T-helper 2 cell (primary cell): ENCODE measurements around the gene TSPY1.
"Not testable (repeated sequence)": the region's sequence is repeated elsewhere in the genome, so short reads cannot be mapped to it uniquely, and the experiment has no call there.

Experiments
- DNase-seq, 5 experiments: peaks; one replicate each; pipeline versions ENCODE4 v3.0.0 to v3.0.0-alpha.2; 2012 to 2022
- total RNA-seq, 2 donors: gene quantifications; one replicate each; lab custom pipeline; 2026; lab: John Stamatoyannopoulos, UW

TSPY1 gene
- total RNA-seq = 0 reads per million in 2 donors

GRCh38 chrY:9466655-9467054, at the start of gene TSPY1:
TSS of gene TSPY1 (plus strand) at chrY:9466955. CDS start at chrY:9467001, 46 bp downstream.
- DNase-seq = not testable (repeated sequence)

GRCh38 chrY:9486967-9487366, 20.2 kb downstream of the TSPY1 start, which contains the start of gene TSPY9:
TSS of gene TSPY9 (plus strand) at chrY:9487267. CDS start at chrY:9487313, 46 bp downstream.
- not testable (repeated sequence) for DNase-seq

- not testable (repeated sequence) for DNase-seq
Measured at GRCh38 chrY:9504396-9504795, 37.6 kb downstream of the TSPY1 start.

- DNase-seq = not testable (repeated sequence)
Measured at GRCh38 chrY:9516287-9516686, 49.5 kb downstream of the TSPY1 start.
